ENCODE results near the gene GAS7. TPM values are rescaled to one million over a fixed set of nuclear protein-coding genes. Genes with fewer than 3 reads are reported as not detected.

The GAS7 gene
- total RNA-seq, 1 donor from 2014 or later, result 8.5 TPM

DNA sequence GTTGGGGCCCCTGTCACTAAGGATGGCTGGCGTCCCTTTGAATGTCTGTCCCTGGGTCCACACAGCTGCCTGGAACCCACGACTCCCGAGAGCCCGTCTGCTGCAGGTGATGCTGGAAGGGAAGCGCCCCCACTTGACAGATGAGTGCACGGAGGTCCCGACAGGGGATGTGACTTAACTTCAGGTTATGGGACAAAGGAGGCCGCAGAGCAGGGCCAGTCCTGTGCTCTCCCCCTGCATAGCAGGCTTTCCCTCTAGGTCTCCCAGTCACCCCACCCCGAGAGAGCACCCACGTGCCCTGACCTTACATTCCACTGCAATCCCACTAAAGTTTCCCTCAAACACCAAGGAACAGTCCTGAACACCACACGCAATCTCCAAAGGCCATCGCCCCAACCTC is 287.3 kb downstream of the GAS7 start:
- no peaks in the 10 kb centered on the region for H3K36me3 ChIP-seq (ENCODE audit: insufficient read depth, low read length)
- no peak for FAIRE-seq
- H4K20me1 ChIP-seq (ENCODE audit: insufficient read depth, low read length), result no peaks in the 10 kb centered on the region
- Mint-ChIP-seq H3K9me3 (ENCODE audit: unreplicated experiment) (peaks cover 5% of the 10 kb centered on the region), H3K4me1 (ENCODE audit: low read depth, unreplicated experiment) (peaks cover 2% of the 10 kb centered on the region), H3K36me3 (ENCODE audit: low read depth, unreplicated experiment) (peaks cover 8% of the 10 kb centered on the region), H3K27me3 (ENCODE audit: low read depth, unreplicated experiment) (peaks cover 30% of the 10 kb centered on the region), H3K4me3 (ENCODE audit: unreplicated experiment) (no peak overlapping the region), H3K27ac (ENCODE audit: unreplicated experiment) (no peak overlapping the region)
- H3K4me2 ChIP-seq (ENCODE audit: low read length), result no peak overlapping the region
- H3K4me1 ChIP-seq (ENCODE audit: insufficient read depth, low read length), result no peaks in the 10 kb centered on the region
- H3K27ac ChIP-seq (ENCODE audit: low read depth, low read length), result no peak overlapping the region
- H3K4me3 ChIP-seq (ENCODE audit: insufficient read depth, low read depth, low read length), result no peak overlapping the region
- no peaks in the 10 kb centered on the region for H3K9me3 ChIP-seq (ENCODE audit: insufficient read depth, low read depth, low read length)
- H3K79me2 ChIP-seq (ENCODE audit: insufficient read depth, low read length), result no peaks in the 10 kb centered on the region
- TF ChIP-seq, protein P1, sequence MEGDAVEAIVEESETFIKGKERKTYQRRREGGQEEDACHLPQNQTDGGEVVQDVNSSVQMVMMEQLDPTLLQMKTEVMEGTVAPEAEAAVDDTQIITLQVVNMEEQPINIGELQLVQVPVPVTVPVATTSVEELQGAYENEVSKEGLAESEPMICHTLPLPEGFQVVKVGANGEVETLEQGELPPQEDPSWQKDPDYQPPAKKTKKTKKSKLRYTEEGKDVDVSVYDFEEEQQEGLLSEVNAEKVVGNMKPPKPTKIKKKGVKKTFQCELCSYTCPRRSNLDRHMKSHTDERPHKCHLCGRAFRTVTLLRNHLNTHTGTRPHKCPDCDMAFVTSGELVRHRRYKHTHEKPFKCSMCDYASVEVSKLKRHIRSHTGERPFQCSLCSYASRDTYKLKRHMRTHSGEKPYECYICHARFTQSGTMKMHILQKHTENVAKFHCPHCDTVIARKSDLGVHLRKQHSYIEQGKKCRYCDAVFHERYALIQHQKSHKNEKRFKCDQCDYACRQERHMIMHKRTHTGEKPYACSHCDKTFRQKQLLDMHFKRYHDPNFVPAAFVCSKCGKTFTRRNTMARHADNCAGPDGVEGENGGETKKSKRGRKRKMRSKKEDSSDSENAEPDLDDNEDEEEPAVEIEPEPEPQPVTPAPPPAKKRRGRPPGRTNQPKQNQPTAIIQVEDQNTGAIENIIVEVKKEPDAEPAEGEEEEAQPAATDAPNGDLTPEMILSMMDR (IDR thresholded peaks at IDR 0.05; ENCODE audit: insufficient read depth, low read depth, low read length), result no peak
- TF ChIP-seq EZH2 (IDR thresholded peaks at IDR 0.05; ENCODE audit: insufficient read depth, low read length), result no peak
- DNase-seq (ENCODE audit: low read depth), result no peak
- no peak overlapping the region for H3K9ac ChIP-seq (ENCODE audit: low read length)
- no peak overlapping the region for H2AFZ ChIP-seq (ENCODE audit: low read depth, low read length)
- no peaks in the 10 kb centered on the region for H3K27me3 ChIP-seq (ENCODE audit: insufficient read depth, low read length)

DNA sequence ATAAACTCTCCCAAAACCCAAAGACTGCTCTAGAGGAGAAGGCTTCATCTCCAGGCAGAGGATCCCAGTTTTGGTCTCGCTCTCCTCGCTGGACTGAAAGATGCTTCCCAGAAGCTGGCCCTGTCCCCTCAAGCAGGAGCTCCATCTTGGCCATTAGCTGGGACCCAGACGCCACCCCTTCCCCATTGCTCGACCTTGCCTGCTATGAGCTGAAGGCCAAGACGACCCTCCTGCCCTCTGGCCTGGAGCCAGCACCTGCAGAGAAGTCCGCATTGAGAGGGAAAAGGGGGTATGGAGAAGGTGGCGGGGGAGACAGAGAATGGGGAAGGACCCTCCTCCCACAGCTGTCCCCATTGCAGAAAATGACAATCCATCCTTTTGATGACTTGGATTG is 289.8 kb downstream of the GAS7 start:
- DNase-seq (ENCODE audit: low read depth), result no peak
- no peak for TF ChIP-seq EZH2 (IDR thresholded peaks at IDR 0.05; ENCODE audit: insufficient read depth, low read length)

DNA sequence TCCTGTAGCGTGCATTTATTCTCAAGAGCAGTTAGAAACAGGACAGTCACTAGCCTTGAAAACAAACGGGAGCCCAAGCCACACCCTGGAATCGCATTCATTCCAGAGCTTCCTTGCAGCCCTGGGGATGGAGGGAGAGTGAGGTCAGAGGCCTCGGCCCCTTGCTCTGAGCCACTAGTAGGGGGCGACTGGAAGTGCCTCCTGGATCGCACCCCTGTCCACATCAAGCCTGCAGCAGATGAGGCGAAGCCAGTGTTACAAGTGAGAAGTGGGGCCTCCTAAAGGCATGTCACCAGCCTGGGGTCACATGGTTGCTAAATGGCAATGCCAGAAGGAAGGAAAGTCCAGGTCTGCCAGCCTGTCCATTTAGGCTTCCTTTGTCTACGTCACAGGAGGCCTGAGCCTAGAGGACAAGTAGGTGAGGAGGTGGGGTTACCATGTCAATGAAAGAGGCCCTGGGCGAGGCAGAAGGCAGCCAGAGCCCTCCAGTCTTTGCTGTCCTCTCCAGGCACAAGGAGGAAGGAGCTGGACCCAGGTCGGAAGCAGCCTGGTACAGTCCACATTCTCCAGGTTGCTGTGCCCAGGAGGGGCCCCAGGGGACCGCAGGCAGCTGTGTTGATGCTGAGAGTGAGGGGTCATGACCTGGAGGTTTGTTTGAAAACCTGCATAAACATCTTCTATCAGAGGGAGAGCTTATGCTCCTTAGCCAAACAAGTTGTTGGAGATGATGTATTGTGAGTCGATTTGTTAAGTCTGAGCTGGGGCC is 290.3 kb downstream of the GAS7 start:
- H3K4me2 ChIP-seq (ENCODE audit: low read length), result no peak overlapping the region
- DNase-seq (ENCODE audit: low read depth), result no peak
- no peaks in the 10 kb centered on the region for H3K4me1 ChIP-seq (ENCODE audit: insufficient read depth, low read length)
- H3K9me3 ChIP-seq (ENCODE audit: insufficient read depth, low read depth, low read length), result no peaks in the 10 kb centered on the region
- no peak overlapping the region for H2AFZ ChIP-seq (ENCODE audit: low read depth, low read length)
- H3K4me1 Mint-ChIP-seq (ENCODE audit: low read depth, unreplicated experiment), result peaks cover 2% of the 10 kb centered on the region
- TF ChIP-seq EZH2 (IDR thresholded peaks at IDR 0.05; ENCODE audit: insufficient read depth, low read length), result no peak
- TF ChIP-seq, protein P1 (IDR thresholded peaks at IDR 0.05; ENCODE audit: insufficient read depth, low read depth, low read length), result no peak
- no peak overlapping the region for H3K4me3 ChIP-seq (ENCODE audit: insufficient read depth, low read depth, low read length)
- H3K79me2 ChIP-seq (ENCODE audit: insufficient read depth, low read length), result no peaks in the 10 kb centered on the region
- no peak overlapping the region for H3K9ac ChIP-seq (ENCODE audit: low read length)
- H3K27ac ChIP-seq (ENCODE audit: low read depth, low read length), result no peak overlapping the region
- no peaks in the 10 kb centered on the region for H3K27me3 ChIP-seq (ENCODE audit: insufficient read depth, low read length)
- FAIRE-seq, result no peak
- no peak overlapping the region for H3K27ac Mint-ChIP-seq (ENCODE audit: unreplicated experiment)
- peaks cover 3% of the 10 kb centered on the region for H3K36me3 Mint-ChIP-seq (ENCODE audit: low read depth, unreplicated experiment)
- H3K36me3 ChIP-seq (ENCODE audit: insufficient read depth, low read length), result no peaks in the 10 kb centered on the region
- no peak overlapping the region for H3K4me3 Mint-ChIP-seq (ENCODE audit: unreplicated experiment)
- H4K20me1 ChIP-seq (ENCODE audit: insufficient read depth, low read length), result no peaks in the 10 kb centered on the region
- peaks cover 8% of the 10 kb centered on the region for H3K9me3 Mint-ChIP-seq (ENCODE audit: unreplicated experiment)
- peaks cover 27% of the 10 kb centered on the region for H3K27me3 Mint-ChIP-seq (ENCODE audit: low read depth, unreplicated experiment)

More for the DNA sequence above, 289.8 kb downstream of the GAS7 start:
- Histone ChIP-seq H3K4me3 (ENCODE audit: insufficient read depth, low read depth, low read length) (no peak overlapping the region), H3K4me1 (ENCODE audit: insufficient read depth, low read length) (no peaks in the 10 kb centered on the region), H2AFZ (ENCODE audit: low read depth, low read length) (no peak overlapping the region), H3K4me2 (ENCODE audit: low read length) (no peak overlapping the region), H3K79me2 (ENCODE audit: insufficient read depth, low read length) (no peaks in the 10 kb centered on the region), H4K20me1 (ENCODE audit: insufficient read depth, low read length) (no peaks in the 10 kb centered on the region), H3K9ac (ENCODE audit: low read length) (no peak overlapping the region), H3K36me3 (ENCODE audit: insufficient read depth, low read length) (no peaks in the 10 kb centered on the region), H3K27ac (ENCODE audit: low read depth, low read length) (no peak overlapping the region), H3K27me3 (ENCODE audit: insufficient read depth, low read length) (no peaks in the 10 kb centered on the region), H3K9me3 (ENCODE audit: insufficient read depth, low read depth, low read length) (no peaks in the 10 kb centered on the region)
- Mint-ChIP-seq H3K36me3 (ENCODE audit: low read depth, unreplicated experiment) (peaks cover 3% of the 10 kb centered on the region), H3K4me1 (ENCODE audit: low read depth, unreplicated experiment) (peaks cover 2% of the 10 kb centered on the region), H3K9me3 (ENCODE audit: unreplicated experiment) (peaks cover 8% of the 10 kb centered on the region), H3K4me3 (ENCODE audit: unreplicated experiment) (no peak overlapping the region), H3K27ac (ENCODE audit: unreplicated experiment) (no peak overlapping the region), H3K27me3 (ENCODE audit: low read depth, unreplicated experiment) (peaks cover 26% of the 10 kb centered on the region)
- FAIRE-seq, result no peak
